ENCODE data around the gene PRKAG2. TPM values are rescaled to one million over a fixed set of nuclear protein-coding genes. Genes with fewer than 3 reads are reported as not detected.

PRKAG2 gene
- total RNA-seq, 4 donors from 2014 or later: 38.8 to 94.4 (median 73.2) TPM

DNA sequence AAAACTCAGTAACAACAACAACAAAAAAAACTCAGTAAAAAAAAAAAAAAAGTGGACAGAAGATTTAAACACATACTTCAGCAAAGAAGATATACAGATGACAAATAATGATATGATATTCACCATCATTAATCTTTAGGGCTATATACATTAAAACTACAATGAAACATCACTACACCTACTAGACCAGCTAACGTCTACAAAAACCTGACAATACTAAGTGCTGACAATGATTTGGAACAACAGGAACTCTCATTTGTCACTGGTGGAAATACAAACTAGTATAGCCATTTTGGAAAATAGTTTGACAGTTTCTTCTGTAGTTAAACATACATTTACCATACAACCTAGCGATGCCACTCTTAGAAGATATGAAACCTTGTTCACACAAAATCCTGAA is 185.5 kb downstream of the PRKAG2 start:
- peaks cover 0 to 44% (median 10%) of the 10 kb centered on the region in 4 donors for H3K4me1 ChIP-seq
- no peaks in the 10 kb centered on the region for H3K9me3 ChIP-seq
- no peak for DNase-seq
- no peak overlapping the region for H3K4me3 ChIP-seq
- TF ChIP-seq POLR2A (IDR thresholded peaks at IDR 0.05): no peak
- TF ChIP-seq, protein P1, sequence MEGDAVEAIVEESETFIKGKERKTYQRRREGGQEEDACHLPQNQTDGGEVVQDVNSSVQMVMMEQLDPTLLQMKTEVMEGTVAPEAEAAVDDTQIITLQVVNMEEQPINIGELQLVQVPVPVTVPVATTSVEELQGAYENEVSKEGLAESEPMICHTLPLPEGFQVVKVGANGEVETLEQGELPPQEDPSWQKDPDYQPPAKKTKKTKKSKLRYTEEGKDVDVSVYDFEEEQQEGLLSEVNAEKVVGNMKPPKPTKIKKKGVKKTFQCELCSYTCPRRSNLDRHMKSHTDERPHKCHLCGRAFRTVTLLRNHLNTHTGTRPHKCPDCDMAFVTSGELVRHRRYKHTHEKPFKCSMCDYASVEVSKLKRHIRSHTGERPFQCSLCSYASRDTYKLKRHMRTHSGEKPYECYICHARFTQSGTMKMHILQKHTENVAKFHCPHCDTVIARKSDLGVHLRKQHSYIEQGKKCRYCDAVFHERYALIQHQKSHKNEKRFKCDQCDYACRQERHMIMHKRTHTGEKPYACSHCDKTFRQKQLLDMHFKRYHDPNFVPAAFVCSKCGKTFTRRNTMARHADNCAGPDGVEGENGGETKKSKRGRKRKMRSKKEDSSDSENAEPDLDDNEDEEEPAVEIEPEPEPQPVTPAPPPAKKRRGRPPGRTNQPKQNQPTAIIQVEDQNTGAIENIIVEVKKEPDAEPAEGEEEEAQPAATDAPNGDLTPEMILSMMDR (IDR thresholded peaks at IDR 0.05): no peak
- no peaks in the 10 kb centered on the region for H3K27me3 ChIP-seq
- H3K36me3 ChIP-seq: no peaks in the 10 kb centered on the region
- H3K27ac ChIP-seq: no peak overlapping the region

DNA sequence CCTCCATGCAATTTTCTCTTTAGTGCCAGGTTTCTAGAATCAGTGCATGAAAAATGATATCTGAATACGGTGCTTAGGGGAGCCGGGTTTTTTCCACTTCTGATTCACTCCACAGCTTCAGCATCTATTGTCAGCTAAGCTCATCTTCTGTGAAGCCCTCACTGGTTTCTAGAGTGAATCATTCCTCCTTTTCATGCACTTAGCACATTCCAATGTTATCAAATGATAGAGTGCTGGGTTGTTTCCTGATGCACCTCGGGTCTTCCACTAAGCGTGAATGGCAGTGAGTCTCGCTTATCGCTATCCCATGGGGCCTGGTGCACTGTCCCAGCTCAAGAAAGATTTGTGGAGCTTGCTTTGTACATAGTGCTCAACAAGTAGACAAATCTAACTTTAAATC is 186.3 kb downstream of the PRKAG2 start:
- Histone ChIP-seq H3K27me3 (no peaks in the 10 kb centered on the region), H3K4me1 (peaks cover 0 to 38% (median 6%) of the 10 kb centered on the region in 4 donors), H3K27ac (no peak overlapping the region), H3K9me3 (no peaks in the 10 kb centered on the region), H3K36me3 (no peaks in the 10 kb centered on the region), H3K4me3 (no peak overlapping the region)
- no peak for DNase-seq
- TF ChIP-seq POLR2A (IDR thresholded peaks at IDR 0.05): no peak
- TF ChIP-seq, protein P1 (IDR thresholded peaks at IDR 0.05): no peak

DNA sequence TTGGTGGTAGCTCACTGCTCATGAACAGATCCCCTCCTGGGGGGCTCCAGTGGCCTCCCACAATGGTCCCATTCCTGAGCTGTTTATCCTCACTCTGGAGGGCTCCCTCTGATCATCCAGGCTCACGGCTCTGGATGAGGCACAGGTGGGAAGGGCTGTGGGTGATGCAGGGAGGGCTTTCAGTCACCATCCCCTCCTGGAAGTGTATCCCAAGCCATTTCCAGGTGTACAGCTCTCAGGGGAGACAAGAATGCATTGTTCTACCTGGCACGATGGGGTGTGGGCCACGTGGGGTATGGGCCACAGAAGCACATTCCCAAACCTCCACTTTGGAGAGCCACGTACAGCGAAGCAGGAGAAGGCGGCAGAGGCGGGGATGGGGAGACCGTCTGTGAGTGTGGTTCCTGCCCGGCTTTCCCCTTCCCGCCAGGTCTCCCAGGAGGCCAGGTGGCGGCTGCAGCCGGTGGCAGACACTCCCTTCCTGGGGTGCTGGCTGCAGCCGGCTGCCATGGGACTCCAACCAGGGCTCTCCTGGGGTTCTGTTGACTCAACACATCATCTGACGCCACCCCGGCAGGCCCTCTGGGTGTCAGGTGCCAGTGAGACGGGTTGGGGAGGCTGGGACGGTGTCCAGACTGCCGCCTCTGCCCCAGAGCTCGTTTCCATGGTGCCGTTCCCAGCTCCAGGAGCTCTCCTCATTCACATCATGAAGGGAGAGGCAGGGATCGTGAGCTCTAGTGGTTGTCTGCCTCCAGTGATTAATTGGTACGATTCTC is 187.5 kb downstream of the PRKAG2 start:
- TF ChIP-seq POLR2A (IDR thresholded peaks at IDR 0.05): no peak
- peaks cover 0 to 27% (median 4%) of the 10 kb centered on the region in 4 donors for H3K4me1 ChIP-seq
- H3K27ac ChIP-seq: no peak overlapping the region
- peak in 1 of 3 donors; percentile 55 for DNase-seq
- H3K27me3 ChIP-seq: no peaks in the 10 kb centered on the region
- no peaks in the 10 kb centered on the region for H3K36me3 ChIP-seq
- H3K9me3 ChIP-seq: no peaks in the 10 kb centered on the region
- no peak overlapping the region for H3K4me3 ChIP-seq

DNA sequence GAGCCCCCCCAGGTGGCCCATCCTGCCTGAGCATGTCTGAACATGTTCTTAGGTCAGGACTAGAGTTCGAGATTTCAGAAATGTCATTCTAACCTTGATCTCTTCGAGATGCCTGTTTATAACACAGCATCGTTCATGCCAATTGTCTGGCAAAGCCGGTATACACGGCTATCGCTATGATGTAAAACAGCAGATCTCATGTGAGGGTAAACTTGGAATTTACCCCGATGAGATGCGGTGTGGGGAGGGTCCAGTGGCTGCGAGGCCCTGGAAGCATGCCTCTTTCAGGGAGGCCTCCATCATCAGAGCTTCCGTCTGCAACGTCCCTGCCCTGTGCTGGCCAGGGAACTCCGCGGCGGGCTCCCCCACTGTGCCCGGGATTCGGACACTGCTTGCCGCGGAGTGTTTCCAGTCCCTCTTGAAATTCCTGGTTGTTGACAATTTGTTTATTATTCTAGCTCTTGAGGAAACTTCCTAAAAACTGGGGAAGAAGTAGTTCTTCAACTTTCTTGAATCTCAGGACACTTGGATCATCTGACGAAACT is 188.6 kb downstream of the PRKAG2 start:
- peak overlapping the region in 2 of 4 donors; percentile 50 to 61 for H3K27ac ChIP-seq
- no peaks in the 10 kb centered on the region for H3K27me3 ChIP-seq
- no peaks in the 10 kb centered on the region for H3K36me3 ChIP-seq
- no peak for TF ChIP-seq POLR2A (IDR thresholded peaks at IDR 0.05)
- TF ChIP-seq, protein P1 (IDR thresholded peaks at IDR 0.05): no peak
- DNase-seq: no peak
- peaks cover 0 to 25% (median 4%) of the 10 kb centered on the region in 4 donors for H3K4me1 ChIP-seq
- H3K9me3 ChIP-seq: no peaks in the 10 kb centered on the region
- H3K4me3 ChIP-seq: no peak overlapping the region

DNA sequence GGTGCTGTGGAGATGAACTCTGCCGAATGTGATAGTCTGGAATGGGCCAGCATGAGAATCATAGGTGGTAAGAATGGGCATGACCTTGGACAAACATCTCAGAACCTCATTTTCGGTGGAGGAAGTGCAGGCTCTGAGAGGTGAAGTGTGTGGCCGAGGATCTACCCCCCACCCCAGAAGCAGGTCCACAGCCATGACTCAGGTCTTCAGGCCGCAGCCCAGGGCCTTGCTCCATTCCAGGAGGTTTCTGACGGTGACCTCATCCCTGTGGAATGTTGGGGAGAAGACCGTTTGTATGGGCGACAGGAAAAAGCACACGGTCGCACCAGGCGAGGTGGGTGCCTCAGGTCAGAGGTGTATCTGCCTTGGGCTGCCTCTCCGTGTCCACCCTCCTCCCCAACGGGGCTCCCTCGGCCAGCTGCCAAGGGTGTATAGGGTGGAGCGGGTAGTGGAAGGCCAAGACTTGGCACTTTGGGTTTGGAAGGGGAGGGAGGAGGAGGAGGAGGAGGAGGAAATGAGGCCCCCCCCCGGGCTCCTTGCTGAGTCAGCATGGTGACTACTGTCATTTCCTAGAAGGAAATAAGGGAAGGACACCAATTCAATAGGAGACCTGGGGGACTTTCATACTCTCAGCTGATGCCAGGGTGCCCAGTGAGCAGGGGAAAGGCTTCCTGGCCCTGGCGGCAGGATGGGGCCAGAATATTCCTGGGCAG is 189.2 kb downstream of the PRKAG2 start:
- TF ChIP-seq, protein P1 (IDR thresholded peaks at IDR 0.05): no peak
- no peak for TF ChIP-seq POLR2A (IDR thresholded peaks at IDR 0.05)
- Histone ChIP-seq H3K27ac (peak overlapping the region in 3 of 4 donors; percentile 5 to 61 (median 50)), H3K4me3 (no peak overlapping the region), H3K9me3 (no peaks in the 10 kb centered on the region), H3K36me3 (no peaks in the 10 kb centered on the region), H3K4me1 (peaks cover 0 to 25% (median 4%) of the 10 kb centered on the region in 4 donors), H3K27me3 (no peaks in the 10 kb centered on the region)
- peak in 1 of 3 donors; percentile 77 for DNase-seq

DNA sequence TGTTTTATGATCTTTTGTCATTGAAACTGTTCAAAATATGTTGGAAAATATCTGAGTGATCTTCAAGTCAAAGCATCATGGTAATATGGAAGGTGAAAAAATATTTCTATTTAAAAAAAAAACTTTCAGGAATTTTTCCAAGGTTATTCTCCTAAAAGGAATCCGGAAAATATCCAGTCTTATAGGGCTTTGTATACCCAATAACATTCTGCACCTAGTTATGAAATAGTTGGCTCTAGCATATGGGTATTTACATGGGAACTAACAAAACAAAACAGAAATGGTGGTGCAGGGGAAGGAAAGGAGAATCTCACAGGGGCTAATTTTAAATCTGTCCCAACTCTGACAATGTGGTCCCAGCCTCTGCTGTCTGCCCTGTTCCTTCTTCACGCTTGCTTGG is 190.1 kb downstream of the PRKAG2 start:
- Histone ChIP-seq H3K36me3 (no peaks in the 10 kb centered on the region), H3K27me3 (no peaks in the 10 kb centered on the region), H3K4me1 (peaks cover 0 to 25% (median 4%) of the 10 kb centered on the region in 4 donors), H3K9me3 (no peaks in the 10 kb centered on the region), H3K4me3 (no peak overlapping the region), H3K27ac (peak overlapping the region in 3 of 4 donors; percentile 5 to 65 (median 50))
- TF ChIP-seq, protein P1 (IDR thresholded peaks at IDR 0.05): no peak
- TF ChIP-seq POLR2A (IDR thresholded peaks at IDR 0.05): no peak
- DNase-seq: no peak

Measured in Peyer's patch (tissue), 4 donors.